GM10847 (cell line): Measurements from ENCODE around the gene CRADD.

Experiments
- POLR2A ChIP-seq: IDR thresholded peaks from 2 replicates; pipeline ENCODE4 v1.6.1; 2011; ENCODE audit not compliant: insufficient read length; ENCODE audit errors: extremely low read depth

The CRADD gene

DNA sequence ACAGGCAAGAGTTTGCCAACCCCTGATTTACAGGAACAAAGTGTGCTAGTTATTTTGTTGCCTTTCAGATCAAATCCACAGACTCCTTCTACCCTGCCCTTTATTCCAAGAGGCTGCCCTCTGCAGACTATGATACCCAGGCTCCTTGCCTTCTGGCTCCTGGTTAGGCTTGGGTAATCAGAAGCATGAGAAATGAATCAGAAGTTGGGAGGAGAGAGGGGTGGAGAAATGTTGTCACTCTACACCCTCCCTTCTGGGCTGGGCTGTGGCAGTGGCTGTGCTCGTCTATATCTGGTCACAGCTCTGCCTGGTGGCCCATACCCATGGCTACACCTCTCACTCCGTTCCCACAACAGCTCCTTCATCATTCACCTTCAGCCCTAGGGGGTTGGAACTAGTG is 266.6 kb downstream of the CRADD start:
- no peak for TF ChIP-seq POLR2A

DNA sequence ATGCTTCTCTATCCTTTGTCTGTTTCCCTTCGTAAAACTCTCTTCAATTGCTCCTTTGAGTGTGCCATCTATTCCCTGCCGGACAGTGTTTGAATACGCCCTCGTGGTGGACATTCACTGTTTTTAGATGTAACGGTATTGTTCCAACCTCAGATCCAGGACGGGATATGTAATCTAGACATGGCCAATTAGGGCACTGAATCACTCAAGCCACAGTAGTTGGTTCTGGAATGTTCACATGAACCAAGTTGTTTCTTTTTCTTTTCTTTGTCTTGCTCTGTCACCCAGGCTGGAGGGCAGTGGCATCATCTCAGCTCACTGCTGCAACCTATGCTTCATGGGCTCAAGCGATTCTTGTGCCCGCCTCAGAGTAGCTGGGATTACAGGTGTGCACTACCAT is 267.0 kb downstream of the CRADD start:
- TF ChIP-seq POLR2A = no peak
